Measurements from ENCODE around the gene FBLIM1.

Gene FBLIM1

GRCh38 chr1:15758343-15758931, at the start of gene FBLIM1:
Gene FBLIM1, plus strand, starts transcription at chr1:15758795. Its CDS starts 6,189 bp downstream, at chr1:15764984.
- DNase-seq = no peak

- DNase-seq = no peak
Measured at GRCh38 chr1:15709226-15709625, 49.4 kb upstream of the FBLIM1 start.

GRCh38 chr1:15712168-15712567, 46.4 kb upstream of the FBLIM1 start:
- DNase-seq = no peak

GRCh38 chr1:15714406-15715136, 44.0 kb upstream of the FBLIM1 start:
- no peak for DNase-seq

- no peak for DNase-seq
Measured at GRCh38 chr1:15717418-15718125, 41.0 kb upstream of the FBLIM1 start.

- DNase-seq = no peak
Measured at GRCh38 chr1:15718199-15718601, 40.4 kb upstream of the FBLIM1 start.

- no peak for DNase-seq
Measured at GRCh38 chr1:15719381-15720120, 39.0 kb upstream of the FBLIM1 start.

- no peak for DNase-seq
Measured at GRCh38 chr1:15720861-15721260, 37.7 kb upstream of the FBLIM1 start.

- no peak for DNase-seq
Measured at GRCh38 chr1:15722411-15722810, 36.2 kb upstream of the FBLIM1 start.

- no peak for DNase-seq
Measured at GRCh38 chr1:15722836-15723532, 35.6 kb upstream of the FBLIM1 start.

- no peak for DNase-seq
Measured at GRCh38 chr1:15723631-15724246, 34.9 kb upstream of the FBLIM1 start.

GRCh38 chr1:15724949-15725880, 33.4 kb upstream of the FBLIM1 start:
- no peak for DNase-seq

GRCh38 chr1:15726508-15726907, 32.1 kb upstream of the FBLIM1 start:
- DNase-seq = no peak

GRCh38 chr1:15727021-15727420, 31.6 kb upstream of the FBLIM1 start:
- no peak for DNase-seq

GRCh38 chr1:15727424-15727823, 31.2 kb upstream of the FBLIM1 start:
- no peak for DNase-seq

- DNase-seq = no peak
Measured at GRCh38 chr1:15727866-15728534, 30.6 kb upstream of the FBLIM1 start.

GRCh38 chr1:15728937-15729657, 29.5 kb upstream of the FBLIM1 start:
- no peak for DNase-seq

GRCh38 chr1:15730423-15730822, 28.2 kb upstream of the FBLIM1 start:
- DNase-seq = no peak

GRCh38 chr1:15730936-15731335, 27.7 kb upstream of the FBLIM1 start:
- no peak for DNase-seq
